Astrocyte of the spinal cord (primary cell): Measurements from ENCODE around the gene CELSR3.

Experiments used
- DNase-seq: peaks from one replicate; pipeline ENCODE4 v3.0.0; 2011; ENCODE audit warnings: low read depth, low spot score
- H3K4me3 ChIP-seq: 2 replicates; pipeline ENCODE4 v1.5.1; 2011; ENCODE audit warnings: low read depth, mild to moderate bottlenecking, low read length, moderate library complexity
- CTCF ChIP-seq: IDR thresholded peaks from 2 replicates; pipeline ENCODE4 v1.5.1; 2012; ENCODE audit warnings: low read depth, mild to moderate bottlenecking, low read length, inconsistent platforms
- in situ Hi-C: cut with HindIII; loops from 2 replicates; pipeline ENCODE4 v1.10.0; 2017; ENCODE audit warnings: low sequenced_read_pairs

Gene CELSR3

GRCh38 chr3:48688737-48689075 is 26.0 kb upstream of the CELSR3 start:
- DNase-seq, result no peak
- no peak overlapping the region for H3K4me3 ChIP-seq
- in situ Hi-C loops, result no loop called here
- TF ChIP-seq CTCF, result no peak

DNA sequence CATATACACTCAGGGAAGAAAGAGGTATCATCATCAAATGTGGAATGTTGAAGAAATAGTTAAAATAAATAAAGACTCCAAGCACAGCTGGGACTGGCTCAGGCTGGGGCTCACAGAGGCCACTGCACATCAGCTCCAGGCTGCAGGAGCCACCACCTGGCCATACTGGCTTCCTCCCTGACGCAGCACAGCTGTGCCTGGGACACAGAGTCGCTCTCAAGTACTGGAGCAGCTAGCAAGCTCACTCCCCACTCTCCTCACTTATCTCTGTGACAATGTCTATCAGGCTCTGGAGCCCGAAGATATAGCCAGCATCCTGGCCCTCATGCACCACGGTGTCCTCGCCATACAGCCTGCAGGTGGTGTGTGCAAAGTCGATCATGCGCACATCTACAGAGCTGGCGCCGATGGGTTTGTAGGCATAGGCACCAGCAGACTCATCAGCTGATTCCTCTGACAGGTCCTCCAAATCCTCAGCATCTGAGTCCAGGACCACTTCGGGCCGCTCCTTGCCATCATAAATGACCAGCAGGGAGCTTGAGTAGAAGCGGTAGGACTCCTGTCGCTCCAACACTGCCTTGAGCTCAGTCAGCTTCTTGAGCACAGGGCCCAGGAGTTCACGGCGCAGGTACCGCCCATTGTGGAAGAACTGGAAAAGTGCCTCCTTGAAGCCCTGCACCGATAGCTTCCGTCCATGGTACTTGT is 25.5 kb upstream of the CELSR3 start:
- no peak for DNase-seq
- no peak for TF ChIP-seq CTCF
- in situ Hi-C loops, result no loop called here
- no peak overlapping the region for H3K4me3 ChIP-seq

GRCh38 chr3:48687220-48687678 is 24.6 kb upstream of the CELSR3 start:
- no peak for DNase-seq
- TF ChIP-seq CTCF, result no peak
- H3K4me3 ChIP-seq, result no peak overlapping the region
- in situ Hi-C loops, result no loop called here

DNA sequence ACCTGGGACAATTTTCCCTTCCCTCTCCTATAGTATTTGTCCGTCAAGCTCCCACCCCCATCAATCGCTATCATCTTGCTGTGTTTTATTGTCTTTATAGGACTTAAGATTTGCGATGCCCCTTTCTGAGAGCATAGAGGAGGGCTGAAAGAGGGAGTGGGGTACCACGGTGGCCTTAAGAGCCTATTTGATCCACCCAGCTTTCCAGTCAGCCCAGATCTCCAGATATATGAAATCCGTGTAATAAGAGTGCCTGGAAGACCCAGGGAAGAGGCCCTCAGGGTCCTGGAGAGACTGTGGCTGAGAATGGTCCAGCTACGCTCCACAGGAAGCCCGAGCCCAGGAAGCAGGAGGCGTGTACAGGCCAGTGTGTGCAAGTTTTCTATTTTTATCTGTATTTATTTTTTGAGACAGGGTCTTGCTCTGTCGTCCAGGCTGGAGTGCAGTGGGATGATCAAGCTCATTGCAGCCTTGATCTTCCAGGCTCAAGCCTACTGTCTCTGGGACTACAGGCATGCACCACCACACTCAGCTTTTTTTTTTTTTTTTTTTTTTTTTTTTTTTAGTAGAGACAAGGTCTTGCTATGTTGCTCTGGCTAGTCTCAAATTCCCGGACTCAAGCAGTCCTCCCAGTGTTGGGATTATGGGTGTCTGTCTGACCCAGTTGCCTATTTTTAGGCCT is 24.0 kb upstream of the CELSR3 start:
- no peak overlapping the region for H3K4me3 ChIP-seq
- DNase-seq, result no peak
- in situ Hi-C loops, result no loop called here
- no peak for TF ChIP-seq CTCF

- in situ Hi-C loops, result no loop called here
- peak; percentile 78 for TF ChIP-seq CTCF
- peak; percentile 82 for DNase-seq
- H3K4me3 ChIP-seq, result peak within 1 kb of the TSS; percentile 77
Observed at GRCh38 chr3:48685603-48686511, 23.2 kb upstream of the CELSR3 start, which contains the start of gene NCKIPSD. TSS of gene NCKIPSD (minus strand) at chr3:48685915. CDS start at chr3:48685807, 108 bp downstream.

- peak overlapping the region; percentile 77 for H3K4me3 ChIP-seq
- no peak for TF ChIP-seq CTCF
Observed at GRCh38 chr3:48685293-48685602, 22.6 kb upstream of the CELSR3 start.

More at GRCh38 chr3:48685293-48685602, 22.6 kb upstream of the CELSR3 start:
- in situ Hi-C loops, result no loop called here
- no peak for DNase-seq
